GM21515 (cell line): Measurements from ENCODE around the gene P2RX4.
A peak's percentile ranks its signal among the peaks of the same experiment; 100 is the strongest.
"Not testable (repeated sequence)": the region's sequence is repeated elsewhere in the genome, so short reads cannot be mapped to it uniquely, and the experiment has no call there.

Experiments
- ATAC-seq: cut with Tn5 transposase; IDR thresholded peaks from one replicate; pipeline ENCODE4 v1.9.1; 2021; ENCODE audit not compliant: unreplicated experiment

The P2RX4 gene

DNA sequence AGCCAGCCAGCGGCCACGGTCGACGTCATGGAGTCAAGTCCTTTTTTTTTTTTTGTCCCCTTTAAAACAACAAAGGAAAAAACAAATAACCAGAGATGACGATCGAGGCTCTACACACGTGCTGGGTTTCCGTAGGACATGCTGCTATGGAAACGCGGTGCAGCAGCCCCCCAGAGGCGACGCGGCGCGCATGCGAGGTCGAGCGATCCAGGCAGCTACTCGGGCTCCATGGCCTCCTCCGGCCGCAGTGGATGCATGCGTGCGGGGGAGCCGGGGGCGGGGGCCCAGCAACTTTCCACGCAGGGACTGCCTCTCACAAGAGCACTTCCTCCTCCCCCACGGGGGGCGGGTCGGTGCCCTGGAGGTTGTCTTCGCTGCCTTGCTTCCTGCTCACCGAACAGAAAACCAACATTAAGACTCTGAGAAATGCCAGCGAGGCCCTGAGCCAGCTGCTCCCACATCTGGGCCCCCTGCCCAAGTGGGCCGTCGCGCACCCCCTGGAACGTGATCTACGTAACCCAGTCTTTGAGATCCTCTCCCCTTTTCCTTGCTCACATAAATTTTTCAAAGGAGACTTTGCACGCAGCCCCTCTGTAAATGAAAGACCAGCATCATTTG lies 30.7 kb downstream of the P2RX4 start:
- no peak for ATAC-seq

DNA sequence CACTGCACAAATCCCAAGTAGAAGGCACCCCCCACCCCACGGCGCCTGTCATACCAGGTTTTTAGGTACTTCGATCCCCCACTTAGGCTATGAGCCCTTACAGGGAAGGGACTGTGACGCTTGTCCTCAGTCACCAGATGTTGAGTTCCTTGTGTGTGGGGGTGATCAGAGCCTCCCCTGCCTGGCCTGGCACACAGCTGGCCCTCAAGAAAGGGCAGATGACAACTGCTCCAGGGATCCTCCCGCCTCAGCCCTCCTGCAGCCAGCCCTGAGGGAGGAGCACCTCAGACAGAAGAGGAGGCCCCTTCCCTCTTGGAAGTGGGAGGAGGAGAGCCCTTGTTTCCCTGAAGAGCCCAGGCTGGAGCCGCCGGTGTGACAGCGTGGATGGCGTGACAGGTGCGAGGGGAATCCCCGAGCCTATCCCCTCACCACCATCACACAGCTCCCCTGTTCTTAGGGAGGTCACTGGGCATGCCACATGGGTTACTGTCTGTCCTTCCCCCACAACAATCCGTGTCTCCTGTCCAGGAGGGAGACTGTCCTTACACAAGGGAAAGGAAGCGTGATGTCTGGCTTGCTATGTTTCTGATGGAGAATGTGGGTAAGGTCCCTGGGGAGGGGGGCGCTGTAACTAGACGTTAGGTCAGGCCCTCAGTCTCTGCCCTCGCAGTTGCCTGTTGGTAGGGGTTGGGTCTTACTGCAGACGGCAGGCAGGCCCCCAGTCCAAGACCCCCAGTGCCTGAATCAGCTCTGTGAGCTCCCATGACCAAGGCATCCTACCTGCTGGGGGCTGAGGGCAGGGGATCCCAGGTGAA lies 31.4 kb downstream of the P2RX4 start:
- no peak for ATAC-seq

DNA sequence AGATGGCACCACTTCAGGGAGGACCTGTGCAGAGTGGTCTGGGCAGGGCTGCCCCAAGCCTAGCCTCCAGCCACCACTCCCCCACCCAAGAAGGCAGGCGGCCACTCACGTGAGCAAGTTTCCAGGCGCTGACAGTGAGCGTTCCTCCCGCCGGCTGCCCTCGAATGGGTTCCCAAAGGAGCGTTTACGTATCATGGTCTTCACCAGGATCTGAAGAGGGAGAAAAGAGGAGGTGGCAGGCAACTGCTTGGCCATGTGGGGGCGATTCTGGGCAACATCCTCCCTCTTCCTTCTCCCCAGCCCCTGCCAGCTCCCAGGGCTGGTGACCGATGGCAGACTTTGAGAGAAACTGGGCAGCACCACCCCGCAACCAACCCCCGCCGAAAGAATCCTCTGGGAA lies 35.1 kb downstream of the P2RX4 start:
- ATAC-seq, result no peak

DNA sequence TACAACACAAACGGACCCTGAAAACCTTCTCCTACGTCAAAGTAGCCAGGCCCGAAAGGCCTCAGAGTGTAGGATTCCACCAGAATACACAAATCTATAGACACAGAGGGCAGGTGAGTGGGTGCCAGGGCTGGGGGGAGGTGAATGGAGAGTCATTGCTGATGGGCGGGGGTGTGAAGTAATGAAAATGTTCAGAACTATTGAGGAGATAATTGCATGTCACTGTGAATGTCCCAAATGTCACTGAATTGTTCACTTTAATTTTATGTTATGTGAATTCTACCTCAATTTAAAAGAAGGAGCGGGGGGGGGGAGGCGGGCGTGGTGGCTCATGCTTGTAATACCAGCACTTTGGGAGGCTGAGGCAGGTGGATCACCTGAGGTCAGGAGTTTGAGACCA lies 36.0 kb downstream of the P2RX4 start:
- ATAC-seq, result no peak

DNA sequence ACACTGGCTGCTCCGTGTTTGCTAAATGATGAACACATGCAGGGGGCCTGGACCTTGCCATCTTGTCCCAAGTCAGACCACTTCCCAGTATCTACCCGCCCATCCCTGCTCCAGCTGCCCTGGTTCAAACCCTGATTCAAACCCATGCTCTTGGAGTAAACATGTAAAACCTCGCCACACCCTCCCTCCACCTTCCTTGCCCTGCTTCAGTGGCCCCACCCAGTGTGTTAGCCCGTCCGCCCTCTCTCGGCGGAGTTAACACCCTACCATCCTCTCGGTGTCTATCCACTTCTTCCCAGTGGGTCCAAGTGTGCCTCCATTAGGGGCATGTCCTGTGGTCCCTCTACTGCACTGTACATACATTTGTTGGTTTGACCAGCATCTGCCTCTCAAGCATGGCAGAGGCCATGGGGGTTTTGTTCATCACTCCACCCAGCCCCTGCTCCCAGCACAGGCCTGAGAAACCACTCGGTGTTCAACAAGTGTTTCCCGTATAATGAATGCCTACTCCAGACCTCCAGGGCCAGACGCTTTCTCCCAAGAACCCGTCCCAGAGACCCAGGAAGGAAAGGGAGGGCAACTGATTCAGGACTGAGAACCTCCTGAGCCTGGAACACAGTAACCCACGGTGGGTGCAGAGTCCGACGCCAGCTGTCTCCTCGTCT lies 37.1 kb downstream of the P2RX4 start:
- no peak for ATAC-seq

DNA sequence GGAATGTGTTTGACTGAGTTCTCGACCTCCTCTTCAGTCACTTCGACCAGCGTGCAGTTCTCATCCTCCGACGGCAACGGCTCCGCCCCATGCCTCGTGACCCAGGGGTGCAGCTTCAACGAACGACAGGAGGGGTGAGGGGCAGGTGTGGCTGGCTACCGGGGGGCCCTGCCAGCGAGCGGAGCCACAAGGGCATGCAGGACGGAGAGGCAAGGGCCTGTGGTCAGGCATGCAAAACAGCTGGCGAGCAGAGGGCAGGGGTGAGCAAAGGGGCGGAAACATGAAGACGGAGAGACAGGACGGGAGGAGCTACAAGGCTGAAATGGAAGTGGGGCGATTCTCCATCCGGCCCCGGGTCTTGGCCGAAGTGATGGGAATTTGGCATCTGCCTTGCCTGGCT lies 38.7 kb downstream of the P2RX4 start:
- peak; percentile 69 for ATAC-seq

DNA sequence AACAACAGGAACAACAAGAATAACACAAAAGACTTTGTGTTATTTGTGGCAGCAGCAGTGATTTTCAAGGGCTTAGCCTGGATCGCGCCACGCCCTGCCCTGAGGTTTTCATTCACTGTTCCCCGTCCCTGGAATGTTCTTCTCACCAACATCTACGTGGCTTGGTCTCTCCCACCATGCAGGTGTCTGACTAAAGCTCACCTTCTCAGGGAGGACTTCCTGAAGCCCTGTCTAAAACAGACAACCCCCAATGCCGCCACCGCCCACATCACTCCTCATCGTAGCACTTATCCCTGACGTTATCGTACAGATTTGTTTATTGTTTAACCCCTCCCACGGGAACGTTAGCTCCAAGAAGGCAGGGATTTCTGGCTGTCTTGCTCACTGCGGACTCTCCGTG lies 40.4 kb downstream of the P2RX4 start:
- ATAC-seq, result no peak

DNA sequence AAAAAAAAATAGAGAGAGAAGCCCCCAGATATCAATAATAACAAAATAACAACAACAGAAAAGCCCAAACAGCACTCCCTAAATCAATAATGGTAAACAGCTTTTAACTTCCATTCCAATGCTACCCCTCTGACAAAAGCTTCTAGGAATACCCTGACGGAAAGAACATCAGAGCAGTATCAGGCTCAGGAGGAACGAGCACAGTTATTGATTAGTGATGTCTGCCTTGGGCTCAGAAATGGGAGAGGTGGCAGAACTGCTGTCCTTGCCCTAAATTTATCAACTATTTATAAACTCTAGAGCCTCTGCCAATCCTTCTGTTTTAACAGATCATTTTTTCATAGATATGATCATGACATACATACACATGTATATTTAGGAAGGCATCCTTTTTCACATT lies 41.9 kb downstream of the P2RX4 start:
- ATAC-seq, result no peak

DNA sequence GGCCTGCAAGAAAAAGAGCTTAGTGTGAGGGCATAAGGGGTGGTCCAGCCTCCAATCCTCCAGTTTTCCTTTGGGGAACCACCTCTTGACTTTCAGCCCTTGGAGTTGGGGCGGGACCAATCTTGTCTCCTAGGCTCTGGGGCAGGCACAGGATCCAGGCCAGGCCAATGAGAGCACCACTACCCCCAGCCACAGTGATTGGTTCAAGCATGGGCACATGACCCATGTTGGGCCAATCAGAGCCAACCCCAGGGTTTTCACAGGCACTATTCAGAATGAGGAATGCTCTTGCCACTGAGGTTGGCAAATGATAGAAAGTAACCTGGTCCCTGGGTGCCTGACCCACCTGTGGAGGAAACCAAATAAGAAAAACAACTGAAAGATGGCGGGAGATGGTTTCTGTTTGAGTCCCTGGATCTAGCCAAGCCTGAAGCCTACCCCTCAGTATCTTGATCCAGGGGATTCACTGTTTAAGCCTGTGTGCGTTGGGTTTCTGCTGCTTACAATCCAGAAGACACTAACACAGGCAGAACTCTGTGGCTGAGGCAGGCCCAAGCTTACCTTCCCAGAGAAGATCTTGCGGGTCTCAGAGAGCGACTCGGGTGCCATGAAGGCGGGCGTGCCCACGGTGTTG lies 42.9 kb downstream of the P2RX4 start:
- no peak for ATAC-seq

DNA sequence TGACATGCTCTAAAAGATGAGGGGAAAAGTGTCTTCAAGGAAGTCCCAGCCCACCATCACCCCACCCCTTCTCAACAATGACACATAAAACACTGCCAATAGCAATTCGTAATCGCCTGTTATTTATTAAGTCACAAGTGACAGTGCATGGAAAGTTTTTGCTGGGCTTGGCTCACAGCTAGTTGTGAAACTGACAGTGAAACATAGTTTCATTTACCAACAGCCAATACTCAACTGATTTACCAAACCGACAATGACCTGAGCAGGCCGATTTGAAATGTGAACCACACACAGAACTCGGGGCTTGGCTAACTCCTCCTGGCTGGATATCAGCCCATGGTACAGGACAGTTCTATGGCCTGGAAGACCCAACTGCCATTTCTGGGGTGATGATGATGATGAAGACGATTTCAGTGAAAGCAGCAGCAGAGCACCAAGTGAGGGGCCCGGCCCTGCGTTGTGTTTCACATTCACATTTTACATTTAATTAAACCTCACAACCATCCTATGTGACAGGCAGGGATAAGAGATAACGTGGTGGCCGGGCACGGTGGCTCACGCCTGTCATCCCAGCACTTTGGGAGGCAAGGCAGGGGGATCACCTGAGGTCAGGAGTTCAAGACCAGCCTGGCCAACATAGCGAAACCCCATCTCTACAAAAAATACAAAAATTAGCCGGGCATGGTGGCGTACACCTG lies 43.9 kb downstream of the P2RX4 start:
- no peak for ATAC-seq

DNA sequence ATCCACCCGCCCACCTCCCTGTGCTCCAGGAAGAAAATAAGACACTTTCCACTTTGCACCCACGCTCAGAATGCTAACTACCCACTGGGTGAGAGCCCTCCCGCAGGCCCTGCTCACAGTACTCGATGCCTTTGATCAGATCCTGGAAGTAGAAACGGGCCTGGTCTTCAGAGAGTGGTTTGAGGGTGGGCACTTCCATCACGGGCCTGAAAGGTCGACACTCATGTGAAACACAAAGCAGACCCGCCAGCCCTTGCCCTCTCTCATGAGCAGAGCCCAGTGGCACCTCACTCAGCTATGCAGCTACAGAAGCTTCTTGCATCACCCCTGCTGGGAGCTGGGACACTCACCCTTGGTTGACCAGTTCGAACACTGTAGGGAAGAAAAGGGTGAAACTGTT lies 45.5 kb downstream of the P2RX4 start:
- ATAC-seq, result no peak

DNA sequence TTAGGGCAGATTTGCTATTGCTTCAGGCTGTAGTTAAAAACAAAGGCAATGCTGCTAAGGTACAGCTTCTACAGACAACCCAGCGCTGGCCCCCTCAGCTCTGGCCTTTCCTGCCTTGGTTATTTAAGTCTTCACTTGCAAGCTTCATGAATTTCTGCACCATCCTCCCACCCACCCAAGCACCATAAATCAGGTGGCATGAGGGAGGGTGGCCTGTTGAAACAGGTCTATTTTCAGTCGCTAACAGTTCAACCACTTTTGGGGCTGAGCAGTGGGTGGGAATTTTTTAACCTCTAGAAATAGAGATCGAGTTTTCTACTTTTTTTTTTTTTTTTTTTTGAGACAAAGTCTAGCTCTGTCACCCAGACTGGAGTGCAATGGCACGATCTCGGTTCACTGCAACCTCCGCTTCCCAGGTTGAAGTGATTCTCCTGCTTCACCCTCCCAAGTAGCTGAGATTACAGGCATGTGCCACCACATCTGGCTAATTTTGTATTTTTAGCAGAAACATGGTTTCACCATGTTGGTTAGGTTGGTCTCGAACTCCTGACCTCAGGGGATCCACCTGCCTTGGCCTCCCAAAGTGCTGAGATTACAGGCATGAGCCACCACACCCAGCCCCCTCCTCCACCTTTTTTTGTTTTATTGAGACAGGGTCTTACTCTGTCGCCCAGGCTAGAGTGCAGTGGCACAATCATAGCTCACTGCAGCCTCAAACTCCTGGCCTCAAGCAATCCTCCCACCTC lies 47.9 kb downstream of the P2RX4 start:
- not testable (repeated sequence) for ATAC-seq

DNA sequence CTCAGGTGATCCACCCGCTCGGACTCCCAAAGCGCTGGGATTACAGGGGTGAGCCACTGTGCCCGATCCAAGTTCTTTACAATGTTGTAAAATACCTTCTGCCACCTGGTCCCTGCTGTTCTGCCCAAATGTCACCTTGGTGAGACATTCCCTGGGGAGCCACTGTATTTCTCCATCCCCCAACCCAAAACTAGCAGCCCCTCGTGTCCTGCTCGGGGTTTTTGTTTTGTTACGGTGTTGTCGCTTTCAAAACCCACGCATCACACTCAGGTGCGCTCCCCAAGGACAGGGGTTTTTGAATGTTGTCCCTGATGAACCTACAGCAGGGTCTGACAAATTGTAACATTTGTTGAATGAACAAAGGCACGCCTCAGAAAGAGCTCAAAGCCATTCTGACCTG lies 49.1 kb downstream of the P2RX4 start:
- ATAC-seq, result no peak

DNA sequence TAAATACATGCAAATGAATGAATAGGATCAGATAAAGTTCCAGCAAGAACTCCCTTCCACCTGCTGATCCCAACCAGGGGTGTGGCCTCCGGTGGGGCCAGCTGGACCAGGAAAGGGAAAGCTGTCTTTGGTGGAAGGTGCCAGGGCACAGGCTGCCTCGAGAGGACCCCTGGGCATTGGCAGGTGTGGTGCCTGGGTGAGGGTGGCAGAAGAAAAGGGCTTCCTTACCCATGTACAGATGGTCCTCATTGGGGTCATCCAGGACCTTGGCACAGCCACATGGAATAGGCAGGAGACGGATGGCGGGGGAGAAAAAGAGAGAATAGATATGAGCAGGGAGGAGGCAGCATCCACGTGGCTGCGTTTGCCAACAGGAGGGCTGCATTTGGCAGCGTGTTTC lies 50.2 kb downstream of the P2RX4 start:
- no peak for ATAC-seq

DNA sequence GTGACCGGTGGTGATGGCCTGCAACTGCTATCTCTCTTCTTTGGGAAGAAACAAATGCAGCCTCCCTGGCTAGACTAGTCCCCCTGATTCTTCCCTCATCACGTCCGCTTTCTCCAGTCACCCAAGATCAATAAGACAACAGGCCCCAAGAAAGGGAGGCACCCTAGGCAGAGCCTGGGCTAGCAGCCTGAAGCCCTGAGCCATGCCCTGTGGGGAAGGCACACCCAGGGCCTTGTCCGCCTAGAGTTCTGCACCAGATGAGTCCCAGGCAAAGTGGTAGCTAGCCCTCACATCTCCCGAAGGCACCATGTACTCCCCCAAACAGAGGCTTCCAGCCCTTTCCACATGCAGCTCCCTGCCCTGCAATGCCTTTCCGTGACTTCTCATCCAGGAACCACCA lies 51.5 kb downstream of the P2RX4 start:
- no peak for ATAC-seq

DNA sequence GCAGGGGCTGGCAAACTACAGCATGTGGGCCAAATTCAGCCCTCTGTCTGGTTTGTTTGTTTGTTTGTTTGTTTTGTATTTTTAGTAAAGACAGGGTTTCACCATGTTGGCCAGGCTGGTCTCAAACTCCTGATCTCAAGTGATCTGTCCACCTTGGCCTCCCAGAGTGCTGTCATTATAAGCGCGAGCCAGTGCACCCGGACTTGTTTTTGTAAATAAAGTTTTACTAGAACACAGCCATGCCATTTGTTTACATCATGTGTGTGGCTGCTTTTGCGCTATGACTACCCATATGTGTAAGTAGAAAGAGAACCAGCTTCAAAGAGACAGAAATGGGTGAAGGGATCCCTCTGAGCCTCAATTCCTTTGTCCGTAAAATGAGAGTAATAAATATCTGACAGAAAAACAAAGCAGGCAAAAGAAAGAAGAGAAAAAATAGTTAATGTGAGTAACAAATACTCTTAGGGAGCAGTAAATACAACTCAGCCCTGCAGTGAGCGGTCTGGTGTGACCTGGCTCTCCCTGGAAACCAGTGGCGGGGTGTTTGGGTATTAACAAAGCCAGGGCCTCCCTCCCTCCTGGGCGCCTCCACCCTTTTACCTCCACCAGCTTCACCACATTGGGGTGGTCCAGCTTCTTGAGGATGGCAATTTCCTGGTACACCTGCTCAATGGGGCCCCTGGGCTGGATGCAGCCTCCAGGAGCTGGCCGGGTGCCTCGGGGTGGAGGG lies 53.4 kb downstream of the P2RX4 start:
- ATAC-seq, result no peak

DNA sequence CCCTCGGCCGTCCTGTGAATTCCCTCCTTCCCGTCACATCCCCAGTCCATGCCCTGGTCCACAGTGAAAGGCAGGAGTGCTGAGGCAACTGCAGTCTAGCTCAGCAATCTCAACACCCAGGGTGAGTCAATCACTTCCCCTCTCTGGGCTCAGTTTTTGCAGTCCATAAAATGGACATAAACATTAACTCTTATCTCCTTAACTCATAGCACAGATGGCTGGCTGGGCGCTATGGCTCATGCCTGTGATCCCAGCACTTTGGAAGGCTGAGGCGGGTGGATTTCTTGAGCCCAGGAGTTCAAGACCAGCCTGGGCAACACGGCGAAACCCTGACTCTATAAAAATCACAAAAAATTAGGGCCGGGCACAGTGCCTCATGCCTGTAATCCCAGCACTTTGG lies 54.2 kb downstream of the P2RX4 start:
- ATAC-seq, result no peak

DNA sequence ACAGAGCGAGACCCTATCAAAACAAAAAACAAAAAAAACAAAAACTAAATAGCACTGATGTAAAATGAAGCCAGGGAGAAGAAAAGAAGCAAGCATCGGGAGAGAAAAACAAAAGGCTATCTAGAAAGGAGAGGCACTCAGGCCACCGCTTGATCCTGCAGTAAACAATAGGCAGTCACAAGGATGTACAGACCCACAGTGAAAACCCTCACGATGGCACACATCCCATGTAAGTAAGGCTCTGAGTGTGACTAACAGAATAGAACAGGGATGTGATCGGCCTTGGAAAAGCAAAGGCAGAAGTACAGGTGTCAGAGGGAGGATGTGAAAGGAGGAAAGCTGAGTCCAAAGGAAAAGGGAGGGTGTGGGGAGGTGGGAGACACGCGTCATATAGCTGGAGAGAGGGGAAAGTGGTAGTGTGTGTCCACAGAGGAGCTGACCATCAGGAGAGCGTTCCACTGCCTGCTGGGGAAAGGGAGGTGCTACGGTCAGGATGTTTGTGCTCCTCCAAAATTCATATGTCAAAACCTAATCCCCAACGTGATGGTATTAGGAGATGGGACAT lies 55.1 kb downstream of the P2RX4 start:
- ATAC-seq, result no peak

DNA sequence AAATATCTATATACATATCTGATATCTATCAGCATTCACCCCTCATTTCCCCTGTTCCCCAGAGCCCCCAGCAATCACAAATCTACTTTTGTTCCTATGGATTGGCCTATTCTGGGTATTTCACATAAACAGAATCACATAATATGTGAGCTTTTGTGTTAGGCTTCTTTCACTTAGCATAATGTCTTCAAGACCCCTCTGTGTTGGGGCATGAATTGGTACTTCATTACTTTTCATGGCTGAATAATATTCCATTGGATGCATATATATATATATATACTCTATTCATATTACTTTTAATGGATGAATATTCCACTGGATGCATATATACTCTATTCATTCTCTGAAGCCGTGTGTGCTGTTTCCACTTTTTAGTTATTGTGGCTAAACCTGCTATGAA lies 57.9 kb downstream of the P2RX4 start:
- ATAC-seq, result no peak
